Panc1 (cell line): ENCODE data around the gene ADGRG3.

ENCODE experiments used
- POLR2AphosphoS5 ChIP-seq: IDR thresholded peaks from 2 replicates; pipeline ENCODE4 v1.6.1; 2012; ENCODE audit warnings: mild to moderate bottlenecking, low read depth, low read length, moderate library complexity
- SIN3A ChIP-seq: IDR thresholded peaks from 2 replicates; pipeline ENCODE4 v1.6.1; 2012; ENCODE audit warnings: low read depth, mild to moderate bottlenecking, low read length, moderate library complexity, borderline replicate concordance; ENCODE audit not compliant: insufficient read depth
- TF ChIP-seq, protein P1 (sequence below): fragments of 450-650 bp; IDR thresholded peaks from 2 replicates; pipeline ENCODE4 v1.5.1; 2017; ENCODE audit warnings: mild to moderate bottlenecking
- TF ChIP-seq, protein P2 (sequence below), 2 experiments: IDR thresholded peaks; 2 replicates each; pipeline ENCODE4 v1.6.1; 2011 to 2012; ENCODE audit warnings: low read depth in 2 of 2, control low read depth in 1 of 2, low read length in 1 of 2, mild to moderate bottlenecking in 1 of 2, moderate library complexity in 1 of 2; ENCODE audit not compliant: insufficient read depth in 1 of 2

DNA sequence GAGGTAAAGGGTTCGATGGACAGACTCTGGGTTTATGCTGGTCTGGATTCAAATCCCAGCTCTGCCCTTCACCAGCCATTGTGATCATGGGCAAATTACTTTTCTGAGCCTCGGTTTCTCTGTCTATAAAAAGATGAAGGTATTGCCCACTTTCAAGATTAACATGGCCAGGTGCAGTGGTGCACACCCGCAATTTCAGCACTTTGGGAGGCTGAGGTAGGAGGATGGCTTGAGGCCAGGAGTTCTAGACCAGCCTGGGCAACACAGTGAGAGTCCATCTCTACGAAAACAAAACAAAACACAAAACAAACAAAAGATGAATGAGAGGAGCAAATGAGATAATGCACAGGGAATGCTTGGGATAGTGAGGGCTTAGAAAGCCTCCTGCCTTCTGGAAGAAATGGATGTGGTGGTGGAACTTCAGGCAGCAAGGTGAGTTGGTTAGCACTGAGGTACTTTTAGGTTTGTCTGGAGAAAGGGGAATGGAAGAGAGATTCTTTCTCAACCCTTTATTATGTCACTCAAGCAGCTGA lies 8.5 kb downstream of the ADGRG3 start:
- TF ChIP-seq, protein P1, sequence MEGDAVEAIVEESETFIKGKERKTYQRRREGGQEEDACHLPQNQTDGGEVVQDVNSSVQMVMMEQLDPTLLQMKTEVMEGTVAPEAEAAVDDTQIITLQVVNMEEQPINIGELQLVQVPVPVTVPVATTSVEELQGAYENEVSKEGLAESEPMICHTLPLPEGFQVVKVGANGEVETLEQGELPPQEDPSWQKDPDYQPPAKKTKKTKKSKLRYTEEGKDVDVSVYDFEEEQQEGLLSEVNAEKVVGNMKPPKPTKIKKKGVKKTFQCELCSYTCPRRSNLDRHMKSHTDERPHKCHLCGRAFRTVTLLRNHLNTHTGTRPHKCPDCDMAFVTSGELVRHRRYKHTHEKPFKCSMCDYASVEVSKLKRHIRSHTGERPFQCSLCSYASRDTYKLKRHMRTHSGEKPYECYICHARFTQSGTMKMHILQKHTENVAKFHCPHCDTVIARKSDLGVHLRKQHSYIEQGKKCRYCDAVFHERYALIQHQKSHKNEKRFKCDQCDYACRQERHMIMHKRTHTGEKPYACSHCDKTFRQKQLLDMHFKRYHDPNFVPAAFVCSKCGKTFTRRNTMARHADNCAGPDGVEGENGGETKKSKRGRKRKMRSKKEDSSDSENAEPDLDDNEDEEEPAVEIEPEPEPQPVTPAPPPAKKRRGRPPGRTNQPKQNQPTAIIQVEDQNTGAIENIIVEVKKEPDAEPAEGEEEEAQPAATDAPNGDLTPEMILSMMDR: no peak
- TF ChIP-seq POLR2AphosphoS5 (no peak), SIN3A (no peak)
- TF ChIP-seq, protein P2, sequence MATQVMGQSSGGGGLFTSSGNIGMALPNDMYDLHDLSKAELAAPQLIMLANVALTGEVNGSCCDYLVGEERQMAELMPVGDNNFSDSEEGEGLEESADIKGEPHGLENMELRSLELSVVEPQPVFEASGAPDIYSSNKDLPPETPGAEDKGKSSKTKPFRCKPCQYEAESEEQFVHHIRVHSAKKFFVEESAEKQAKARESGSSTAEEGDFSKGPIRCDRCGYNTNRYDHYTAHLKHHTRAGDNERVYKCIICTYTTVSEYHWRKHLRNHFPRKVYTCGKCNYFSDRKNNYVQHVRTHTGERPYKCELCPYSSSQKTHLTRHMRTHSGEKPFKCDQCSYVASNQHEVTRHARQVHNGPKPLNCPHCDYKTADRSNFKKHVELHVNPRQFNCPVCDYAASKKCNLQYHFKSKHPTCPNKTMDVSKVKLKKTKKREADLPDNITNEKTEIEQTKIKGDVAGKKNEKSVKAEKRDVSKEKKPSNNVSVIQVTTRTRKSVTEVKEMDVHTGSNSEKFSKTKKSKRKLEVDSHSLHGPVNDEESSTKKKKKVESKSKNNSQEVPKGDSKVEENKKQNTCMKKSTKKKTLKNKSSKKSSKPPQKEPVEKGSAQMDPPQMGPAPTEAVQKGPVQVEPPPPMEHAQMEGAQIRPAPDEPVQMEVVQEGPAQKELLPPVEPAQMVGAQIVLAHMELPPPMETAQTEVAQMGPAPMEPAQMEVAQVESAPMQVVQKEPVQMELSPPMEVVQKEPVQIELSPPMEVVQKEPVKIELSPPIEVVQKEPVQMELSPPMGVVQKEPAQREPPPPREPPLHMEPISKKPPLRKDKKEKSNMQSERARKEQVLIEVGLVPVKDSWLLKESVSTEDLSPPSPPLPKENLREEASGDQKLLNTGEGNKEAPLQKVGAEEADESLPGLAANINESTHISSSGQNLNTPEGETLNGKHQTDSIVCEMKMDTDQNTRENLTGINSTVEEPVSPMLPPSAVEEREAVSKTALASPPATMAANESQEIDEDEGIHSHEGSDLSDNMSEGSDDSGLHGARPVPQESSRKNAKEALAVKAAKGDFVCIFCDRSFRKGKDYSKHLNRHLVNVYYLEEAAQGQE (IDR thresholded peaks at IDR 0.05; ENCODE audit: insufficient read depth in 1 of 2, low read depth in 2 of 2, low read length in 1 of 2): no peak
